ENCODE data around the gene ZNF677.
"Not testable (repeated sequence)": the region's sequence is repeated elsewhere in the genome, so short reads cannot be mapped to it uniquely, and the experiment has no call there.

DNA sequence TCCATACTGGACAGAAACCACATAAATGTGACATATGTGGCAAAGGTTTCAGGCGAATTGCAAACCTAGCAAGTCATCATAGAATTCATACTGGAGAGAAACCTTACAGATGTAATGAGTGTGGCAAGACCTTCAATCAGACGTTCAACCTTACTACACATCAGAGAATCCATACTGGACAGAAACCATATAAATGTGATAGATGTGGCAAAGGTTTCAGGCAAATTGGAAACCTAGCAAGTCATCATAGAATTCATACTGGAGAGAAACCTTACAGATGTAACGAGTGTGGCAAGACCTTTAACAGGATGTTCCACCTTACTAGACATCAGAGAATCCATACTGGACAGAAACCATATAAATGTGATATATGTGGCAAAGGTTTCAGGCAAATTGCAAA, 43.1 kb downstream of the ZNF677 start:
- TF ChIP-seq, protein P1, sequence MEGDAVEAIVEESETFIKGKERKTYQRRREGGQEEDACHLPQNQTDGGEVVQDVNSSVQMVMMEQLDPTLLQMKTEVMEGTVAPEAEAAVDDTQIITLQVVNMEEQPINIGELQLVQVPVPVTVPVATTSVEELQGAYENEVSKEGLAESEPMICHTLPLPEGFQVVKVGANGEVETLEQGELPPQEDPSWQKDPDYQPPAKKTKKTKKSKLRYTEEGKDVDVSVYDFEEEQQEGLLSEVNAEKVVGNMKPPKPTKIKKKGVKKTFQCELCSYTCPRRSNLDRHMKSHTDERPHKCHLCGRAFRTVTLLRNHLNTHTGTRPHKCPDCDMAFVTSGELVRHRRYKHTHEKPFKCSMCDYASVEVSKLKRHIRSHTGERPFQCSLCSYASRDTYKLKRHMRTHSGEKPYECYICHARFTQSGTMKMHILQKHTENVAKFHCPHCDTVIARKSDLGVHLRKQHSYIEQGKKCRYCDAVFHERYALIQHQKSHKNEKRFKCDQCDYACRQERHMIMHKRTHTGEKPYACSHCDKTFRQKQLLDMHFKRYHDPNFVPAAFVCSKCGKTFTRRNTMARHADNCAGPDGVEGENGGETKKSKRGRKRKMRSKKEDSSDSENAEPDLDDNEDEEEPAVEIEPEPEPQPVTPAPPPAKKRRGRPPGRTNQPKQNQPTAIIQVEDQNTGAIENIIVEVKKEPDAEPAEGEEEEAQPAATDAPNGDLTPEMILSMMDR (IDR thresholded peaks at IDR 0.05; ENCODE audit: insufficient read depth, low read length, poor library complexity, severe bottlenecking): not testable (repeated sequence)
- TF ChIP-seq EZH2phosphoT487 (conservative IDR thresholded peaks at IDR 0.05; ENCODE audit: low read length): not testable (repeated sequence)
